Trophoblast cell (in vitro differentiated cells and primary cell): Measurements from ENCODE around the gene STX5.

Experiments used
- DNase-seq, 2 donors: peaks; one replicate each; pipeline ENCODE4 v3.0.0-alpha.2; 2016
- H2AFZ ChIP-seq: 2 replicates; pipeline ENCODE4 v1.6.1; 2013; ENCODE audit warnings: low read length, moderate library complexity, mild to moderate bottlenecking; ENCODE audit not compliant: insufficient read depth, poor library complexity
- H2AK5ac ChIP-seq: 2 replicates; pipeline ENCODE4 v1.6.1; 2013; ENCODE audit warnings: mild to moderate bottlenecking, low read length
- H2BK120ac ChIP-seq: 2 replicates; pipeline ENCODE4 v1.6.1; 2013; ENCODE audit warnings: low read length, mild to moderate bottlenecking, moderate library complexity; ENCODE audit not compliant: insufficient read depth, poor library complexity
- H2BK12ac ChIP-seq: 2 replicates; pipeline ENCODE4 v1.6.1; 2013; ENCODE audit warnings: mild to moderate bottlenecking, low read length, moderate library complexity
- H2BK5ac ChIP-seq: 2 replicates; pipeline ENCODE4 v1.6.1; 2013; ENCODE audit warnings: low read length, low read depth, moderate library complexity, mild to moderate bottlenecking; ENCODE audit not compliant: poor library complexity
- H3K14ac ChIP-seq: 2 replicates; pipeline ENCODE4 v1.6.1; 2013; ENCODE audit warnings: mild to moderate bottlenecking, low read length
- H3K18ac ChIP-seq: 2 replicates; pipeline ENCODE4 v1.6.1; 2013; ENCODE audit warnings: mild to moderate bottlenecking, low read length
- H3K23ac ChIP-seq: 2 replicates; pipeline ENCODE4 v1.6.1; 2013; ENCODE audit warnings: low read length
- H3K27ac ChIP-seq: 2 replicates; pipeline ENCODE4 v1.5.1; 2013; ENCODE audit warnings: low read depth, mild to moderate bottlenecking, inconsistent platforms, low read length, moderate library complexity
- H3K27me3 ChIP-seq: 2 replicates; pipeline ENCODE4 v1.6.1; 2013; ENCODE audit warnings: inconsistent platforms, mild to moderate bottlenecking, low read length, moderate library complexity; ENCODE audit not compliant: insufficient read depth
- H3K36me3 ChIP-seq, 2 experiments: 1 replicate in 1 of 2; 2 replicates in 1 of 2; pipeline ENCODE4 v1.6.1; 2013; ENCODE audit warnings: low read length in 2 of 2, mild to moderate bottlenecking in 2 of 2, moderate library complexity in 1 of 2; ENCODE audit not compliant: insufficient read depth in 2 of 2, control insufficient read depth in 1 of 2
- H3K4ac ChIP-seq: 2 replicates; pipeline ENCODE4 v1.6.1; 2013; ENCODE audit warnings: low read depth, mild to moderate bottlenecking, low read length, moderate library complexity
- H3K4me1 ChIP-seq, 2 experiments: 1 replicate in 1 of 2; 2 replicates in 1 of 2; pipeline ENCODE4 v1.6.1; 2013; ENCODE audit warnings: low read length in 2 of 2, mild to moderate bottlenecking in 2 of 2, moderate library complexity in 1 of 2; ENCODE audit not compliant: insufficient read depth in 2 of 2, control insufficient read depth in 1 of 2
- H3K4me2 ChIP-seq: 2 replicates; pipeline ENCODE4 v1.6.1; 2013; ENCODE audit warnings: inconsistent platforms, mild to moderate bottlenecking, low read length, moderate library complexity
- H3K4me3 ChIP-seq: 2 replicates; pipeline ENCODE4 v1.5.1; 2013; ENCODE audit warnings: mild to moderate bottlenecking, low read depth, low read length, inconsistent platforms
- H3K79me1 ChIP-seq: one replicate; pipeline ENCODE4 v1.6.1; 2013; ENCODE audit warnings: low read length
- H3K79me2 ChIP-seq: 2 replicates; pipeline ENCODE4 v1.6.1; 2013; ENCODE audit warnings: low read length, mild to moderate bottlenecking; ENCODE audit not compliant: control insufficient read depth, insufficient read depth, poor library complexity
- H3K9ac ChIP-seq: 2 replicates; pipeline ENCODE4 v1.6.1; 2013; ENCODE audit warnings: mild to moderate bottlenecking, low read length
- H3K9me3 ChIP-seq: 2 replicates; pipeline ENCODE4 v1.6.1; 2013; ENCODE audit warnings: low read depth, mild to moderate bottlenecking, control low read depth, inconsistent platforms, low read length; ENCODE audit not compliant: insufficient read depth
- H4K12ac ChIP-seq: 2 replicates; pipeline ENCODE4 v1.6.1; 2013; ENCODE audit warnings: low read depth, mild to moderate bottlenecking, low read length, moderate library complexity
- H4K8ac ChIP-seq: 2 replicates; pipeline ENCODE4 v1.6.1; 2013; ENCODE audit warnings: low read depth, mild to moderate bottlenecking, low read length, moderate library complexity
- H4K91ac ChIP-seq: one replicate; pipeline ENCODE4 v1.6.1; 2013; ENCODE audit warnings: low read depth, mild to moderate bottlenecking, low read length, moderate library complexity
- WGBS: extraction: QIAGEN DNeasy Blood & Tissue Kit; methylation state at CpG from one replicate; pipeline ENCODE4 v1.1.7; 2013; ENCODE audit warnings: missing lambda C conversion rate; ENCODE audit not compliant: insufficient read length, insufficient coverage; ENCODE audit errors: extremely low coverage; 5-methylcytosine and 5-hydroxymethylcytosine counted together

The STX5 gene

GRCh38 chr11:62816557-62816956 lies 15.3 kb downstream of the STX5 start:
- H2BK120ac ChIP-seq = no peak overlapping the region
- no peak overlapping the region for H2AFZ ChIP-seq
- no peak overlapping the region for H2BK5ac ChIP-seq
- H3K4me2 ChIP-seq = no peak overlapping the region
- H3K79me2 ChIP-seq = no peaks in the 10 kb centered on the region
- H3K4me3 ChIP-seq = no peak overlapping the region
- H3K79me1 ChIP-seq = no peaks in the 10 kb centered on the region
- H3K27ac ChIP-seq = no peak overlapping the region
- no CpG with 5 or more reads among the region's 8 CpGs for WGBS
- H3K4ac ChIP-seq = no peak overlapping the region
- H3K14ac ChIP-seq = no peak overlapping the region
- no peak overlapping the region for H2AK5ac ChIP-seq
- H3K23ac ChIP-seq = no peak overlapping the region
- H4K12ac ChIP-seq = no peak overlapping the region
- H3K27me3 ChIP-seq = no peaks in the 10 kb centered on the region
- H4K91ac ChIP-seq = no peak overlapping the region
- DNase-seq = no peak
- H3K4me1 ChIP-seq = no peaks in the 10 kb centered on the region
- peaks cover 42 to 46% of the 10 kb centered on the region in 2 experiments for H3K36me3 ChIP-seq
- no peaks in the 10 kb centered on the region for H3K9me3 ChIP-seq
- H3K18ac ChIP-seq = no peak overlapping the region
- no peak overlapping the region for H2BK12ac ChIP-seq
- no peak overlapping the region for H4K8ac ChIP-seq
- H3K9ac ChIP-seq = no peak overlapping the region

- peaks cover 15 to 17% of the 10 kb centered on the region in 2 experiments for H3K36me3 ChIP-seq
- H3K9ac ChIP-seq = no peak overlapping the region
- no peak overlapping the region for H2BK120ac ChIP-seq
- no peaks in the 10 kb centered on the region for H3K79me2 ChIP-seq
- no peaks in the 10 kb centered on the region for H3K79me1 ChIP-seq
- H2BK12ac ChIP-seq = no peak overlapping the region
- no peak overlapping the region for H3K14ac ChIP-seq
- H3K4me3 ChIP-seq = no peak overlapping the region
- H4K91ac ChIP-seq = no peak overlapping the region
- WGBS = no CpG with 5 or more reads among the region's 2 CpGs
- no peak overlapping the region for H3K4me2 ChIP-seq
- H3K4ac ChIP-seq = no peak overlapping the region
- H4K12ac ChIP-seq = no peak overlapping the region
- peaks cover 0 to 4% of the 10 kb centered on the region in 2 experiments for H3K4me1 ChIP-seq
- H3K18ac ChIP-seq = no peak overlapping the region
- H2BK5ac ChIP-seq = no peak overlapping the region
- no peak overlapping the region for H3K23ac ChIP-seq
- no peaks in the 10 kb centered on the region for H3K27me3 ChIP-seq
- no peak overlapping the region for H2AFZ ChIP-seq
- no peak for DNase-seq
- no peaks in the 10 kb centered on the region for H3K9me3 ChIP-seq
- H3K27ac ChIP-seq = no peak overlapping the region
- no peak overlapping the region for H2AK5ac ChIP-seq
- H4K8ac ChIP-seq = no peak overlapping the region
These were observed 20.2 kb downstream of the STX5 start for GRCh38 chr11:62811659-62812058.

- Histone ChIP-seq H3K14ac (no peak overlapping the region), H4K12ac (no peak overlapping the region), H3K36me3 (peaks cover 13 to 14% of the 10 kb centered on the region in 2 experiments), H3K79me2 (no peaks in the 10 kb centered on the region), H2AK5ac (no peak overlapping the region), H3K27me3 (no peaks in the 10 kb centered on the region), H3K4me1 (peaks cover 7 to 12% of the 10 kb centered on the region in 2 experiments), H4K8ac (no peak overlapping the region), H3K4me2 (no peak overlapping the region), H3K4ac (no peak overlapping the region), H3K23ac (no peak overlapping the region), H2BK12ac (no peak overlapping the region), H3K9ac (no peak overlapping the region), H2BK120ac (no peak overlapping the region), H3K79me1 (peaks cover under 1% of the 10 kb centered on the region), H2AFZ (no peak overlapping the region), H3K27ac (no peak overlapping the region), H3K4me3 (no peak overlapping the region), H3K18ac (no peak overlapping the region), H4K91ac (no peak overlapping the region), H3K9me3 (no peaks in the 10 kb centered on the region), H2BK5ac (no peak overlapping the region)
- no peak for DNase-seq
- no CpG with 5 or more reads among the region's 1 CpG for WGBS
These were observed 21.1 kb downstream of the STX5 start for GRCh38 chr11:62810748-62811147.

GRCh38 chr11:62806611-62807121 lies 25.2 kb downstream of the STX5 start:
- H3K9ac ChIP-seq = no peak overlapping the region
- H3K79me2 ChIP-seq = peaks cover 9% of the 10 kb centered on the region
- no peak overlapping the region for H3K4me2 ChIP-seq
- H3K23ac ChIP-seq = no peak overlapping the region
- no peak overlapping the region for H2AK5ac ChIP-seq
- H4K8ac ChIP-seq = no peak overlapping the region
- no peak overlapping the region for H3K4ac ChIP-seq
- H2BK12ac ChIP-seq = no peak overlapping the region
- H2BK120ac ChIP-seq = no peak overlapping the region
- no peak overlapping the region for H4K91ac ChIP-seq
- peak overlapping the region; percentile 7 for H3K27ac ChIP-seq
- no CpG with 5 or more reads among the region's 5 CpGs for WGBS
- no peak overlapping the region for H3K4me3 ChIP-seq
- peaks cover 8% of the 10 kb centered on the region for H3K79me1 ChIP-seq
- no peak overlapping the region for H3K18ac ChIP-seq
- DNase-seq = peak in 1 of 2 donors; percentile 38
- peaks cover 7 to 15% of the 10 kb centered on the region in 2 experiments for H3K4me1 ChIP-seq
- no peak overlapping the region for H2AFZ ChIP-seq
- H3K9me3 ChIP-seq = no peaks in the 10 kb centered on the region
- H4K12ac ChIP-seq = no peak overlapping the region
- no peak overlapping the region for H3K14ac ChIP-seq
- H3K27me3 ChIP-seq = no peaks in the 10 kb centered on the region
- peaks cover 16 to 19% of the 10 kb centered on the region in 2 experiments for H3K36me3 ChIP-seq
- H2BK5ac ChIP-seq = no peak overlapping the region
